Activated CD8-positive, alpha-beta memory T cell treated with anti-CD3 and anti-CD28 coated beads, Interleukin-2, amount 50 U/mL, for 48 hours (primary cell): ENCODE data around the gene ARHGEF12.
"Not testable (repeated sequence)": the region's sequence is repeated elsewhere in the genome, so short reads cannot be mapped to it uniquely, and the experiment has no call there.

Source experiments
- DNase-seq: peaks from one replicate; pipeline ENCODE4 v3.0.0-alpha.2; 2020

Gene ARHGEF12

DNA sequence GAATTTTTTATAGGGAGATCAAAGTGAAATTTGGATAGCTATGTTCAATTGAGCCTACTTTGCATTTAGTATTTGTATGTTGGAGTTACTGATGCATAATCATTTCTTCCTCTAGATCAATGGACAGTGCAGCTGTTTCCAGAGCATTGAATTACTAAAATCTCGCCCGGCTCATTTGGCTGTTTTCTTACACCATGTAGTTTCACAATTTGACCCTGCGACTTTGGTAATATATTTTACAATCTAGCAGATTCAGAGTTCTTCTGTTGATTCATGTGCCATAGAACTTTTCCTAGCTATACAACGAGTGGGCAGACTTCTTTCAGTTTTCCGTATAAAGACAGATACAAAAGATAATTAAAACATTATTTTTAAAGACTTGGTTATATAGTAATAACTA, 105.4 kb downstream of the ARHGEF12 start:
- no peak for DNase-seq

- DNase-seq: no peak
Measured at GRCh38 chr11:120442031-120442430, 105.8 kb downstream of the ARHGEF12 start.

- no peak for DNase-seq
Measured at GRCh38 chr11:120446802-120447201, 110.6 kb downstream of the ARHGEF12 start.

DNA sequence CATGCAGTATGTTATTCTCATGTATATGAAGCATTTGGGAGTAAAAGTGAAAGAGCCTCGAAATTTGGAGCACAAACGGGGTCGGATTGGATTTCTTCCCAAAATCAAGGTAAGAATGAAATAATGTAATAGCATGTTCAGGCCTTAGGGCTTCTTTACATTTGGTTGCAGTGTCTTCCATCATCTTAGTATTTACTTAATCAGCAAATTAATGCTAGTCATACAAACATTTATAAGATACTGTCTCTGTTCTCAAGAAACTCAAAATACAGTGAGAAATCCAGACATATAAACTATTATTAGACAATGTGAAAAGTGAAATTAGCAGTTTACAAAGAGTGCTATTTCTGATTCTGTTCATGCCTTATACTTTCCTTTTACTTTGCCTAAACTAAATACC, 112.0 kb downstream of the ARHGEF12 start:
- DNase-seq: no peak

- DNase-seq: no peak
Measured at GRCh38 chr11:120455487-120455886, 119.3 kb downstream of the ARHGEF12 start.

- no peak for DNase-seq
Measured at GRCh38 chr11:120457996-120458395, 121.8 kb downstream of the ARHGEF12 start.

GRCh38 chr11:120462825-120463224, 126.6 kb downstream of the ARHGEF12 start:
- no peak for DNase-seq

- no peak for DNase-seq
Measured at GRCh38 chr11:120465921-120466534, 129.8 kb downstream of the ARHGEF12 start.

GRCh38 chr11:120467627-120468026, 131.4 kb downstream of the ARHGEF12 start:
- DNase-seq: no peak

GRCh38 chr11:120471131-120471530, 134.9 kb downstream of the ARHGEF12 start:
- DNase-seq: no peak

DNA sequence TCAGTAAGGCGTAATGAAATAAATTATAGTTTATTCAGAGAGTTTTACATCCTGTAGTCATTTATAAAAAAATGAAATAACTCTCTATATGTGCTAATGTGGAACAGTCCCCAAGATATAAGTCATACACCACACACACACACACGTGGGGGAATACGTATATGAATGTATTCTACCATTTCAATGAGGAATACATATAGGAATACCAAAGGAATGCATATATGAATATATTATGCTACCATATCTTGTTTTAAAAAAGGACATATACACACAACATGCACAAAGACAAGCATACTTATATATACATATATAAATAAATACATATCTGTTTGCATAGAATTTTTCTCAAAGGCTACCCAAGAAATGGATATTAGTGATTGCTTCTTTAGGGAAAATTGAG, 135.8 kb downstream of the ARHGEF12 start:
- no peak for DNase-seq

DNA sequence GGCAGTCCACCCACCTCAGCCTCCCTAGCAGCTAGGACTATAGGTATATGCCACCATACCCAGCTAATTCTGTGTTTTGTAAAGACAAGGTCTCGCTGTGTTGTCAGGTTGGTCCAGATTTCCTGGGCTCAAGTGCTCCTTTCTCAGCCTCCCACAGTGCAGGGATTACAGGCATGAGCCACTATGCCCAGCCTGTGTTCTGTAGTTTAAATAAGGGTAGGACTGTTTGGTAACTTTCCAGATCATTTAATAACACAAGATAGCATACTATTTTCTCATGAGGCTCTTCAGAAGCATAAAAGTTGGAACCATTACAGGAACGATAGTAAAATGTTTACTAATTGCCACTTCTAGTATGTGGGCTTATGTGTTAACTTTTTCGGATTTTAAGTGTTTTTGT, 137.3 kb downstream of the ARHGEF12 start:
- no peak for DNase-seq

GRCh38 chr11:120482149-120482548, 145.9 kb downstream of the ARHGEF12 start:
- DNase-seq: no peak

DNA sequence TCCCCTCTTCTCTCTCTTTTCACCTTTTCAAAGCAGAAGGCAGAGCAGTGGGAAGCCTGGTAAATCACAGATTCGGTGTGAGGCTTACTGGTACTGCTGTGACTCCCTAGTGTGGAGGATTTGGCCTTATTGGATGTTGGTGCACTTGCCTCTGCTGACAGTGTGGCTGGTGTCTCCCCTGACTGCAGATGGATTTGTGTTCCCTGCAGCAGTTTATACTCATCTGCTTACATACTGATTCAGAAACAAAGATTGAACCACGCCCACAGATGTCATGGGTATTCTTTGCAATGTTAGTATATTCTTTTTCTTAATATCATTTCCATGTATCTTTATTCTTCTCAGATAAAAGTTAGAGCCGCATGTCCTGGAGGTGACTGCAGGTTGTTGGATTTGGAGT, 148.5 kb downstream of the ARHGEF12 start:
- no peak for DNase-seq

DNA sequence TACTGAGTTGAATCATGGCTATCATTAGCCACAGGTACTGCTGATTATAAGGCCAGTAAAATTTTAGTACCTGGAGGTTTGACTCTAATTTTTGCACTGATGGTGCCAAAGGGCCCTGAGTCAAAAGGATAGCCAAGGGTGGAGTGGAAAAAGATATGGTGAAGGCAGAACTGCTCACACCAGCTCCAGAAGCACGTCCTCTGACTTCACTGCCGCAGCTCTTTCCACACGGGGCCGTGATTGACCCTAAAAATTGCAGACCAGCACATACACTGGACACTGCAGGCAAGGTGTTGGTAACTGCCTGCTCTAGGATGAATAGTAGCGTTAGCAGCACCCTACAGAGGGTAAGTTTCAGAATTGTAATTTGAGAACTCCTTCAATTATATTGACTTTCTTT, 149.9 kb downstream of the ARHGEF12 start:
- no peak for DNase-seq

GRCh38 chr11:120489799-120490198, 153.6 kb downstream of the ARHGEF12 start:
- no peak for DNase-seq

- no peak for DNase-seq
Measured at GRCh38 chr11:120492486-120492885, 156.3 kb downstream of the ARHGEF12 start.

DNA sequence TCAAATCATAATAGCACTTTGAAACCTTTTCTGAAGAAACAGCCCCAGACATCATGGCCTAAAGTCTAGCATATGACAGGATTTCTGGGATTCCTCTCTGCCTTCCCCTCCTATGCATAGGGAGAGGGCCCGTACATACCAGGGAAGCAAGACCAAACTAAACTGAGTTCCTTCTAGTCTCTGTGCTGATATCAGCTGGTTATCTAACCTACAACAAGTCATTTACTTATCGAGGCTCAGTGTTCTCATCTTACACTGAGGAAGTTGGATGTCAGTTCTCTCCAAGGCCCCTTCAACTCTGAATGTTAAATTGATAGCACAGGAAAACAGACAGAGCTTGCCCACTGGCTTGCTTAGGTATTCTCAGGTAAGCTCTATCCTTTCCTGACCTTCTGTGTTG, 158.4 kb downstream of the ARHGEF12 start:
- DNase-seq: no peak

DNA sequence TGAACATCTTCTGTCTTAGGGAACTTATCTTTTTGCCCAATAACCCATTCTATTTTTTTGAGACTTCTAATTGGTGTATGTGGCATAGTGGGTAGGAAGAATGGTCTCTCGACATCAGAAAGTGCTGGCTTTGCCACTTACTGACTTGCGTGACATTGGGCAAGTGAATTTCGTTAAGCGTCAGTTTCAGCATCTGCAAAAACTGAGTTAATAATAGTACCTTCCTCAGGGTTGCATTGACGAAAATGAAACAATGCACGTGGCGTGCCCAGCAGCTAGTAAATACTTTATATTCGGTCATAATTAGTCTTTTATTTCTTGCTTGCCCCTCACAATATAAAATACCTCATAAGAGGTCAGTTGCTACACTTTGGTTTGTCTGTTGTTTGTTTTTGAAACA, 162.9 kb downstream of the ARHGEF12 start:
- DNase-seq: no peak

- no peak for DNase-seq
Measured at GRCh38 chr11:120499859-120500258, 163.6 kb downstream of the ARHGEF12 start.

DNA sequence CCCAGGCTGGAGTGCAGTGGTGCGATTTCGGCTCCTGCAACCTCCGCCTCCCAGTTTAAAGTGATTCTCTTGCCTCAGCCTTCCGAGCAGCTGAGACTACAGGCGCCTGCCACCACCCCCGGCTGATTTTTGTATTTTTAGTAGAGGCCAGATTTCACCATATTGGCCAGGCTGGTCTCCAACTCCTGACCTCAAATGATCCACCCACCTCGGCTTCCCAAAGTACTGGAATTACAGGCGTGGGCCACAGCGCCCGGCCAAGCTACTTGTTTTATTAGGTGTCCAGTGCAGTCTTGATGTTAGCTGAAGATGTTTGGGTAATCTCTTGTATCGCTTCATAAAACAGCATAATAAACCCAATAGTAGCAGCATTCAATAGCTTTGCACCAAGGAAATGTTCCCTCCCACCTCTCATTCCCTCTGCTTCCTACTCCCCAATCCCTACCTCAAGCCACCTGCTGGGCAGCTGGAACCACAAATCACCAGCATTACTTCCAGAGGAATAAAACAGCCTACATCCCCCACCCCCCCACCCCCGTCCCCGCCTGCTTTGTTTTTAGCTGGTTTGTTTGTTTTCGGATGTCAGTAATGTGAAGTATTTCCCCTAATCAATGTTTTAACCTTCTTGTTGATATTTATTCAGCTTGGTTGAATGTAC, 164.3 kb downstream of the ARHGEF12 start:
- no peak for DNase-seq

DNA sequence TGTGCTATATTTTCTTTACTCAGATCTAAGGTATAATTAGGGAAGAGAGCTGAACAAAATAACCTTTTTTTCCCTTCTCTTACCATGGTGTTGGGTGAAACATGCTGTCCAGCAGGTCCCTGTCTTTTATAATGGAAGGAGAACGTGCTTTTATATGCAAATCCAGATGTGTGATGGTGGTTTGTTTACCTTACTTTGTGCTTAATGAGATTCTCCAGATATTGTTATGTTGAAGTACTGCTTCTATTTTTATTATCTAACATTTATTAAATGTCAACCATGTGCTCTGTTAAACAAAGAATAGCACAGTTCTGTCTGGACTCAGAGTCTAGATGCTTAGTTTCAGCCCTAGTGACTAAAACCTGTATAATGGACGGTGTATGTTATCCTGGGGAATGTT, 165.2 kb downstream of the ARHGEF12 start:
- no peak for DNase-seq

GRCh38 chr11:120501976-120502755, 166.0 kb downstream of the ARHGEF12 start:
- DNase-seq: no peak

GRCh38 chr11:120503529-120503928, 167.3 kb downstream of the ARHGEF12 start:
- not testable (repeated sequence) for DNase-seq
